ENCODE results near the gene STMN1. TPM values are rescaled to one million over a fixed set of nuclear protein-coding genes. Genes with fewer than 3 reads are reported as not detected.
A peak's percentile ranks its signal among the peaks of the same experiment; 100 is the strongest.

STMN1 gene
- polyA plus RNA-seq, 1 donor (not counting 4 experiments of a cell fraction or from before 2014, with no cell fraction given): 82.8 TPM

DNA sequence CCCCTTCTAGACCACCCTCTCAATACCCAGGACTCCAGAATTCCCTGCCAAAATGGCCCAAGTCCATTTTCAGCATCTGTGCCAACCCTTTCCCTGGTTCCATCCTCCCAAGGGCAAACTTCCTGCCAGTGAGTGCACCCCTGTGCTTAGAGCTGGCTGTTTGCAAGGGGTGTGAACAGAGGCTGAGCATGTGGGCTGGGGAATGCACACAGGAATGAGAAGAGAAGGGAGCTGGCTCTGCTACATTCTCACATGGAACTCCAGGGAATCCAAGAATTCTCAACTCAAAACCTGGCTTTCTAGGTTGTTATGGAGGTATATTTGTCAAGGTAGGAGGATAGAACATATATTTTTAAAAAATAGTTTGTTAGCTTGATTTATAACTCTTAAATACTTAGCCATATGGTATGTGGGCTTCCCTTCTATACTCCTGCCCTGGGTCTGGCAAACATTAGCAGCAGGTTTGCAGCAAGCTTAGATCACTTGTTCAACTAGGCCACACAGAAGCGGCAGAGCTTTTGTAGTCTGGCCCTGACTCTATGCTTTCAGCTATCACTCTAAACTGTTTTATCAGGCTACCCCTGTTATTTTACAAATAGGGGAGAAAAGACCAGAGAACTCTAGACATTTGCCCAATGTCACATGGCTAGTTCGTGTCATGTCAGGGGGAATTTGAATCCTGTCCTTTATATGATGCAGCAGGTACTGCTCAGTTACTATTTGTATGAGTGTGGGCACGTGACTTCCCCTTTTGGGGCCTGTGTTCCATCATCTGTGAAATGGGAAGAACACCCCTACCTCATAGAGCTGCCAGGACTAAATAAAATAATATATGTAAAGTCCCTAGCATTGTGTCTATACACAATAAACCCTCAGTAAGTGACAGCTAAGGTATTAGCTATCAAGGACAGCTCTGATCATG is 8.1 kb upstream of the STMN1 start:
- Histone ChIP-seq H3K9me1 (ENCODE audit: control insufficient read depth, extremely low read depth, insufficient read depth, low read length) (no peaks in the 10 kb centered on the region), H3K79me2 (ENCODE audit: control insufficient read depth, insufficient read depth, low read length) (no peaks in the 10 kb centered on the region), H3K9me3 (ENCODE audit: control insufficient read depth, low read depth, low read length) (no peaks in the 10 kb centered on the region), H3K4me2 (ENCODE audit: control insufficient read depth, extremely low read depth, insufficient read depth, low read depth, low read length) (no peak overlapping the region), H3K4me3 (ENCODE audit: control insufficient read depth in 2 of 3, extremely low read depth in 1 of 3, insufficient read depth in 2 of 3, low read depth in 1 of 3, low read length in 3 of 3) (no peak overlapping the region), H3K36me3 (ENCODE audit: control insufficient read depth in 2 of 2, extremely low read depth in 1 of 2, insufficient read depth in 2 of 2, low read length in 2 of 2) (no peaks in the 10 kb centered on the region), H3K4me1 (ENCODE audit: control insufficient read depth, extremely low read depth, insufficient read depth, low read length) (peaks cover 11% of the 10 kb centered on the region), H2AFZ (ENCODE audit: control insufficient read depth, low read length) (no peak overlapping the region), H3K27ac (ENCODE audit: control insufficient read depth, insufficient read depth, low read length) (no peak overlapping the region), H3K27me3 (ENCODE audit: control insufficient read depth, extremely low read depth, insufficient read depth, low read length) (no peaks in the 10 kb centered on the region), H4K20me1 (ENCODE audit: control insufficient read depth, extremely low read depth, insufficient read depth, low read length) (no peaks in the 10 kb centered on the region), H3K9ac (ENCODE audit: control insufficient read depth, extremely low read depth, insufficient read depth, low read length) (no peak overlapping the region)
- DNase-seq (ENCODE audit: low read depth, low spot score): no peak
- no peak for FAIRE-seq
- dilution Hi-C loops (cut with MboI; ENCODE audit: extremely low pct_ligation_motif_present, low sequenced_read_pairs): no loop called here
- TF ChIP-seq, protein P1, sequence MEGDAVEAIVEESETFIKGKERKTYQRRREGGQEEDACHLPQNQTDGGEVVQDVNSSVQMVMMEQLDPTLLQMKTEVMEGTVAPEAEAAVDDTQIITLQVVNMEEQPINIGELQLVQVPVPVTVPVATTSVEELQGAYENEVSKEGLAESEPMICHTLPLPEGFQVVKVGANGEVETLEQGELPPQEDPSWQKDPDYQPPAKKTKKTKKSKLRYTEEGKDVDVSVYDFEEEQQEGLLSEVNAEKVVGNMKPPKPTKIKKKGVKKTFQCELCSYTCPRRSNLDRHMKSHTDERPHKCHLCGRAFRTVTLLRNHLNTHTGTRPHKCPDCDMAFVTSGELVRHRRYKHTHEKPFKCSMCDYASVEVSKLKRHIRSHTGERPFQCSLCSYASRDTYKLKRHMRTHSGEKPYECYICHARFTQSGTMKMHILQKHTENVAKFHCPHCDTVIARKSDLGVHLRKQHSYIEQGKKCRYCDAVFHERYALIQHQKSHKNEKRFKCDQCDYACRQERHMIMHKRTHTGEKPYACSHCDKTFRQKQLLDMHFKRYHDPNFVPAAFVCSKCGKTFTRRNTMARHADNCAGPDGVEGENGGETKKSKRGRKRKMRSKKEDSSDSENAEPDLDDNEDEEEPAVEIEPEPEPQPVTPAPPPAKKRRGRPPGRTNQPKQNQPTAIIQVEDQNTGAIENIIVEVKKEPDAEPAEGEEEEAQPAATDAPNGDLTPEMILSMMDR (optimal IDR thresholded peaks at IDR 0.05 in 1 of 3, IDR thresholded peaks at IDR 0.05 in 1 of 3, conservative IDR thresholded peaks at IDR 0.05 in 1 of 3; ENCODE audit: extremely low read depth in 1 of 3, insufficient read depth in 2 of 3, low read length in 3 of 3): no peak
- no peak for TF ChIP-seq EZH2 (IDR thresholded peaks at IDR 0.05; ENCODE audit: low read length)

DNA sequence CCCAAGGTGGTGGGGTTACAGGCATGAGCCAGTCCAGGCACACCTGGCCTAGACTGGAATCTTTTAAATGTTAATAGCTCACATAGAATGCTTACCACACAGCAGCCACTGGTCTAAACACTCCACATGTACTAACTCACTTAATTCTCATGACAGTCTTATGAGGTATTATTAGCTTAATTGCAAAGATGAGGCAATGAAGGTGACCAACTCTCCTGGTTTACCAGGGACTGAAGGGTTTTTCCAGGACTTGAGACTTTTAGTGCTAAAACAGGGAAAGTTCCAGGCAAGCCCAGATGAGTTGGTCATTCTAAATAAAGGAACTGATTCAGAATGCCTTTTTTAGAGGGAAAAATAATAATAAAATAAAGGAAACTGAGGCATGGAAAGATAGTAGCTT is 7.0 kb upstream of the STMN1 start:
- H3K4me2 ChIP-seq (ENCODE audit: control insufficient read depth, extremely low read depth, insufficient read depth, low read depth, low read length): no peak overlapping the region
- H3K4me1 ChIP-seq (ENCODE audit: control insufficient read depth, extremely low read depth, insufficient read depth, low read length): peaks cover 11% of the 10 kb centered on the region
- no peaks in the 10 kb centered on the region for H3K27me3 ChIP-seq (ENCODE audit: control insufficient read depth, extremely low read depth, insufficient read depth, low read length)
- no peak overlapping the region for H2AFZ ChIP-seq (ENCODE audit: control insufficient read depth, low read length)
- no peak overlapping the region for H3K9ac ChIP-seq (ENCODE audit: control insufficient read depth, extremely low read depth, insufficient read depth, low read length)
- TF ChIP-seq EZH2 (IDR thresholded peaks at IDR 0.05; ENCODE audit: low read length): no peak
- TF ChIP-seq, protein P1 (optimal IDR thresholded peaks at IDR 0.05 in 1 of 3, IDR thresholded peaks at IDR 0.05 in 1 of 3, conservative IDR thresholded peaks at IDR 0.05 in 1 of 3; ENCODE audit: extremely low read depth in 1 of 3, insufficient read depth in 2 of 3, low read length in 3 of 3): no peak
- H3K9me3 ChIP-seq (ENCODE audit: control insufficient read depth, low read depth, low read length): no peaks in the 10 kb centered on the region
- H3K79me2 ChIP-seq (ENCODE audit: control insufficient read depth, insufficient read depth, low read length): no peaks in the 10 kb centered on the region
- H4K20me1 ChIP-seq (ENCODE audit: control insufficient read depth, extremely low read depth, insufficient read depth, low read length): no peaks in the 10 kb centered on the region
- H3K27ac ChIP-seq (ENCODE audit: control insufficient read depth, insufficient read depth, low read length): peak overlapping the region; percentile 60
- no peak for FAIRE-seq
- H3K4me3 ChIP-seq (ENCODE audit: control insufficient read depth in 2 of 3, extremely low read depth in 1 of 3, insufficient read depth in 2 of 3, low read depth in 1 of 3, low read length in 3 of 3): no peak overlapping the region
- H3K36me3 ChIP-seq (ENCODE audit: control insufficient read depth in 2 of 2, extremely low read depth in 1 of 2, insufficient read depth in 2 of 2, low read length in 2 of 2): no peaks in the 10 kb centered on the region
- no peak for DNase-seq (ENCODE audit: low read depth, low spot score)
- dilution Hi-C loops (cut with MboI; ENCODE audit: extremely low pct_ligation_motif_present, low sequenced_read_pairs): no loop called here
- no peaks in the 10 kb centered on the region for H3K9me1 ChIP-seq (ENCODE audit: control insufficient read depth, extremely low read depth, insufficient read depth, low read length)
